Natural killer cell (primary cell): ENCODE measurements around the gene MUC13. TPM values are rescaled to one million over a fixed set of nuclear protein-coding genes. Genes with fewer than 3 reads are reported as not detected.

Experiments
- ATAC-seq, 3 donors: fragments of 150-1000 bp in 2 of 3; fragments of 200-7000 bp in 1 of 3; cut with Tn5 transposase; 1 replicate in 1 of 3; 2 replicates in 2 of 3; pipeline ENCODE4 v1.10.0; 2021; ENCODE audit warnings: mild to moderate bottlenecking in 2 of 3, moderate library complexity in 2 of 3
- DNase-seq, 2 donors: peaks; one replicate each; pipeline versions ENCODE4 v3.0.0 to v3.0.0-alpha.2; 2013 to 2021; ENCODE audit warnings: mixed read lengths in 1 of 2
- H3K27ac ChIP-seq: one replicate; pipeline ENCODE4 v1.5.1; 2013; ENCODE audit warnings: mild to moderate bottlenecking, low read length
- H3K27me3 ChIP-seq: one replicate; pipeline ENCODE4 v1.6.1; 2013; ENCODE audit warnings: low read length; ENCODE audit not compliant: control insufficient read depth, insufficient read depth
- H3K36me3 ChIP-seq: one replicate; pipeline ENCODE4 v1.6.1; 2013; ENCODE audit warnings: low read length; ENCODE audit not compliant: control insufficient read depth, insufficient read depth
- H3K4me1 ChIP-seq: one replicate; pipeline ENCODE4 v1.6.1; 2013; ENCODE audit warnings: low read length; ENCODE audit not compliant: control insufficient read depth, insufficient read depth
- H3K4me3 ChIP-seq: one replicate; pipeline ENCODE4 v1.5.1; 2013; ENCODE audit warnings: low read length
- H3K9me3 ChIP-seq: one replicate; pipeline ENCODE4 v1.6.1; 2013; ENCODE audit warnings: low read length; ENCODE audit not compliant: control insufficient read depth, insufficient read depth
- H3K27ac Mint-ChIP-seq, 2 donors: one replicate each; pipeline ENCODE4 v1.8.0; 2022; ENCODE audit warnings: mild to moderate bottlenecking in 2 of 2, mixed read lengths in 2 of 2, moderate library complexity in 1 of 2
- H3K27me3 Mint-ChIP-seq, 2 donors: one replicate each; pipeline ENCODE4 v1.8.0; 2022; ENCODE audit warnings: low read depth in 2 of 2, mixed read lengths in 2 of 2
- H3K36me3 Mint-ChIP-seq: one replicate; pipeline ENCODE4 v1.8.0; 2022; ENCODE audit warnings: mixed read lengths
- H3K4me1 Mint-ChIP-seq, 2 donors: one replicate each; pipeline ENCODE4 v1.8.0; 2022; ENCODE audit warnings: mixed read lengths in 2 of 2
- H3K4me3 Mint-ChIP-seq: one replicate; pipeline ENCODE4 v1.8.0; 2022; ENCODE audit warnings: mild to moderate bottlenecking, moderate library complexity, mixed read lengths
- H3K9me3 Mint-ChIP-seq, 2 donors: one replicate each; pipeline ENCODE4 v1.8.0; 2022; ENCODE audit warnings: mixed read lengths in 2 of 2
- WGBS: methylation state at CpG from one replicate; pipeline ENCODE4 v1.1.7; 2013; ENCODE audit warnings: missing lambda C conversion rate; ENCODE audit not compliant: insufficient coverage; 5-methylcytosine and 5-hydroxymethylcytosine counted together
- intact Hi-C: fragments of 100-400 bp; cut with micrococcal nuclease; formaldehyde crosslinking; loops from one replicate; pipeline ENCODE4 v1.14.2; 2022
- total RNA-seq, 4 donors: library from RNA; stranded (reverse); fragments of 120-200 nt in 1 of 4; gene quantifications; one replicate each; pipeline versions ENCODE4 v1.2.3 to v1.2.4, GENCODE V29; 2013 to 2022
- TF ChIP-seq, protein P1 (sequence below): fragments of 200-600 bp; IDR thresholded peaks from one replicate; pipeline ENCODE4 v1.8.0; 2022; ENCODE audit warnings: antibody characterized with exemption

MUC13 gene
- total RNA-seq, 3 donors from 2014 or later (not counting 1 experiment from before 2014, with no cell fraction given): 0.16 to 2.1 (median 0.63) TPM

DNA sequence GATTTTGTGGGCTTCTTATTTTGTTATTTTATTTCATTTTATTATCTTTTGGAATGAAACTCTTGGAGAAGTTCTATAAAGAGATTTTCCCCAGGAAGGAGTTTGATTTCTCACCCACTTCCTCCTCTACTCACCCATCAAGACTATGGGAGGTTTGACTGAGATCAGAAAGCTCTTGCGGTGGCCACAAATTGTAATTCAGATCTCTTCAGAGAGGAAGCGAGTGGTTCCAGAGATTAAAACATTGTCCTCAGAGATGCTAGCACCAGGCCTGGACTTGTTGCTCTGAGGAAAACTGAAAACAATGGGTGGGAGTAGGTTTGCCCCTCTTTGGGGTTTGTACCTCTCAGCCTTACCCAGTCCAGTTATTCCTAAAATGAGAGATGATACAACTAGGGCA, 8.1 kb upstream of the MUC13 start:
- Histone ChIP-seq H3K4me1 (no peaks in the 10 kb centered on the region), H3K36me3 (no peaks in the 10 kb centered on the region), H3K27me3 (no peaks in the 10 kb centered on the region), H3K9me3 (no peaks in the 10 kb centered on the region), H3K27ac (no peak overlapping the region), H3K4me3 (no peak overlapping the region)
- no peak for DNase-seq
- Mint-ChIP-seq H3K27ac (no peak overlapping the region), H3K36me3 (no peaks in the 10 kb centered on the region), H3K4me1 (no peaks in the 10 kb centered on the region), H3K27me3 (peaks cover 8 to 28% of the 10 kb centered on the region in 2 donors), H3K4me3 (no peak overlapping the region), H3K9me3 (no peaks in the 10 kb centered on the region)
- WGBS: 82% methylated on average over 2 of the region's 2 CpGs
- TF ChIP-seq, protein P1, sequence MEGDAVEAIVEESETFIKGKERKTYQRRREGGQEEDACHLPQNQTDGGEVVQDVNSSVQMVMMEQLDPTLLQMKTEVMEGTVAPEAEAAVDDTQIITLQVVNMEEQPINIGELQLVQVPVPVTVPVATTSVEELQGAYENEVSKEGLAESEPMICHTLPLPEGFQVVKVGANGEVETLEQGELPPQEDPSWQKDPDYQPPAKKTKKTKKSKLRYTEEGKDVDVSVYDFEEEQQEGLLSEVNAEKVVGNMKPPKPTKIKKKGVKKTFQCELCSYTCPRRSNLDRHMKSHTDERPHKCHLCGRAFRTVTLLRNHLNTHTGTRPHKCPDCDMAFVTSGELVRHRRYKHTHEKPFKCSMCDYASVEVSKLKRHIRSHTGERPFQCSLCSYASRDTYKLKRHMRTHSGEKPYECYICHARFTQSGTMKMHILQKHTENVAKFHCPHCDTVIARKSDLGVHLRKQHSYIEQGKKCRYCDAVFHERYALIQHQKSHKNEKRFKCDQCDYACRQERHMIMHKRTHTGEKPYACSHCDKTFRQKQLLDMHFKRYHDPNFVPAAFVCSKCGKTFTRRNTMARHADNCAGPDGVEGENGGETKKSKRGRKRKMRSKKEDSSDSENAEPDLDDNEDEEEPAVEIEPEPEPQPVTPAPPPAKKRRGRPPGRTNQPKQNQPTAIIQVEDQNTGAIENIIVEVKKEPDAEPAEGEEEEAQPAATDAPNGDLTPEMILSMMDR: no peak
- no peak for ATAC-seq
- intact Hi-C loops: no loop called here

DNA sequence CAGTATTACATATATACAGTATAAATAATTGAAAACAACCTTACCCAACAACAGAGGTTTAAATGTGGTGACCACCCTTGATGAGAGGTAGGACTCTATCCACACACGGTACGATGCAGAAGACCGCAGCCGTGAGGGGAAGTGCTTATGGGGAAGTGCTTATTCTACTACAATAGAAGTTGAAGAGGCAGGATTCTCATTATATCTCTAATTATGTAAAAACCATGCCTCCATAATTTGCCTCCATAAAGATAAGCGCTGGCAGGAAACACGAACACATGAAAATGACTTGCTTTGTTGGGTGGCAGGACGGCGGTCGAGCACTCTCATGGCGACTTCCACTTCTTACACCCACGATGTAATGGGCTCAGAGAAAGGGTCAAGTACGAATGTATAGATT, 7.2 kb upstream of the MUC13 start:
- peaks cover 11 to 34% of the 10 kb centered on the region in 2 donors for H3K27me3 Mint-ChIP-seq
- TF ChIP-seq, protein P1: no peak
- H3K9me3 Mint-ChIP-seq: no peaks in the 10 kb centered on the region
- no peak overlapping the region for H3K4me3 Mint-ChIP-seq
- H3K27me3 ChIP-seq: no peaks in the 10 kb centered on the region
- H3K4me1 ChIP-seq: no peaks in the 10 kb centered on the region
- H3K9me3 ChIP-seq: no peaks in the 10 kb centered on the region
- H3K36me3 Mint-ChIP-seq: no peaks in the 10 kb centered on the region
- no peak for ATAC-seq
- H3K27ac Mint-ChIP-seq: no peak overlapping the region
- DNase-seq: no peak
- WGBS: 63% methylated on average over 8 of the region's 12 CpGs
- H3K4me1 Mint-ChIP-seq: no peaks in the 10 kb centered on the region
- H3K27ac ChIP-seq: no peak overlapping the region
- H3K4me3 ChIP-seq: no peak overlapping the region
- no peaks in the 10 kb centered on the region for H3K36me3 ChIP-seq
- intact Hi-C loops: no loop called here

DNA sequence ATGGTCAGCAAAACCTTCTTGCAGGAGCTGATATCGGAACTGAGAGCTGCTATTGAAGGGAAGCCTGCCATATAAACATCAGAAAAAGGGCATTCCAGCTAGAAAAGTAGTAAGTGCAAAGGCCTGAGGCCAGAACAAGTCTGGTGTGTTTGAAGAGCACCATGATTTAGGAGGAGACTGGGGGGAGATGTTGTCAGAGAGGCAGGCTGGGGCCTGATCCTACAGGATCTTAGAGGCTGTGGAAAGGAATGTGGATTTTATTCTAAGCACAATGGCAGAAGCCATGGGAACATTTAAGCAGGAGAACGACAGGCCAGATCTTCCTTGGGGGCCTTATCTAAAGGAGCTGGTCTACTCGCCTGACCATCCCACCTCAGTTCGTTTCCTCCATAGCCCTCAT, 5.1 kb upstream of the MUC13 start:
- no peak overlapping the region for H3K27ac ChIP-seq
- intact Hi-C loops: no loop called here
- WGBS: 81% methylated on average over 4 of the region's 4 CpGs
- H3K4me1 ChIP-seq: no peaks in the 10 kb centered on the region
- Mint-ChIP-seq H3K27ac (no peak overlapping the region), H3K4me3 (no peak overlapping the region), H3K36me3 (no peaks in the 10 kb centered on the region), H3K4me1 (no peaks in the 10 kb centered on the region), H3K27me3 (peaks cover 11 to 28% of the 10 kb centered on the region in 2 donors), H3K9me3 (no peaks in the 10 kb centered on the region)
- DNase-seq (no peak), ATAC-seq (no peak)
- H3K36me3 ChIP-seq: no peaks in the 10 kb centered on the region
- TF ChIP-seq, protein P1: no peak
- H3K27me3 ChIP-seq: no peaks in the 10 kb centered on the region
- no peaks in the 10 kb centered on the region for H3K9me3 ChIP-seq
- no peak overlapping the region for H3K4me3 ChIP-seq

DNA sequence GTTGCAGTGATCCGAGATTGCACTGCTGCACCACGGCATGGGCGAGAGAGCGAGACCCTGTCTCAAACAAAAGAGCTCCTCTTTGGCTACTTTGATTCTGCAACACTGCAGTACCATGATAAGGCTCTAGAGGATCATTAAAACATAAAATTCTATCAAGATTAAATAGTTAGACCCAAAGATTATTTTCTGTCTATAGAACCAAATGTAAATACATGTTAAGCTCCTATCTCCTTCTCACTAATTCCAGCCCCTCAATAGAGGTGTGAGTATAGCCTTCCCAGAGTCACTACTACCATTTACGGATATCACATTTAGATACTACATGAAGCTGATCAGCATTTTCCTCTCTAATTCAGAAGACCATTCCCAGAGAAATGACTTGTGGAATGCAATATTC, 4.3 kb upstream of the MUC13 start:
- Mint-ChIP-seq H3K9me3 (no peaks in the 10 kb centered on the region), H3K4me1 (no peaks in the 10 kb centered on the region), H3K4me3 (no peak overlapping the region), H3K27me3 (peaks cover 14 to 28% of the 10 kb centered on the region in 2 donors), H3K27ac (no peak overlapping the region), H3K36me3 (no peaks in the 10 kb centered on the region)
- Histone ChIP-seq H3K9me3 (no peaks in the 10 kb centered on the region), H3K4me3 (no peak overlapping the region), H3K27me3 (no peaks in the 10 kb centered on the region), H3K36me3 (no peaks in the 10 kb centered on the region), H3K27ac (no peak overlapping the region), H3K4me1 (no peaks in the 10 kb centered on the region)
- TF ChIP-seq, protein P1: no peak
- ATAC-seq (no peak), DNase-seq (no peak)
- WGBS: 96% methylated on average over 5 of the region's 5 CpGs
- intact Hi-C loops: no loop called here
